ENCODE results near the gene EEFSEC. TPM values are rescaled to one million over a fixed set of nuclear protein-coding genes. Genes with fewer than 3 reads are reported as not detected.

The EEFSEC gene
- total RNA-seq, 4 donors from 2014 or later: 11.7 to 23.0 (median 14.9) TPM

DNA sequence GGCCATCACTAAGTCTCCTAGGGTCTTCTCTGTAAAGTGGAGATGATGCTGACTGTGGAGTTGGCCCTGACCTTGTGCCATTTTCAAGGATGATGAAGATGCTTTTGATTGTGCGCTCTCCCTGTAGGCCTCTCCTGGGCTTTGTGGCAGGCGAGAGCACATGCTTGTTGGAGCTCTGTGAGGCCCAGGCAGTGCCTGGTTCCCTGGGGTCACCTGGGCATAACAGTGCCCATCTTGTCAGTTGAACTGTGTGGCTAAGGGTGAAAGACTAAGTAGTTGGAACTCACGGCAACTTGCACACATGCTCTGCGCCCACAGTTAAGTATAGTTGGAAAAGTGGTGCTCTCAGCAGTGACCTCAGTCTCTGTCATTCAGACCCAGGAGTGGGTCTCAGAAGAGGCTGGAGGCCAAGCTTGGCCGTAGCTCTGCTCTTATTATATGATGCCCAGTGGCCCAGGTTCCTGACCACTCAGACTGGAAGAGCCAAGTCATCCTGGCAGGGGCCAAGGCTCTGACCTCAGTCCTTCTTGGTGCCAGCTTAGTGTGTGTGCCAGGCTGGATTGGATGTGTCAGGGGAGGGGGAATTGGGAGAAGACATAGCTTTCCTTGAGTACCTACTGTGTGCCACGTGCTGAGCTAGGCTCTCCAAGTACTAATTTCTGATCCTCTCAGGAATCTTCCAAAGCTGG, 154.6 kb downstream of the EEFSEC start:
- no peak for DNase-seq (ENCODE audit: low spot score)
- no peak for ATAC-seq (ENCODE audit: low FRiP score)

DNA sequence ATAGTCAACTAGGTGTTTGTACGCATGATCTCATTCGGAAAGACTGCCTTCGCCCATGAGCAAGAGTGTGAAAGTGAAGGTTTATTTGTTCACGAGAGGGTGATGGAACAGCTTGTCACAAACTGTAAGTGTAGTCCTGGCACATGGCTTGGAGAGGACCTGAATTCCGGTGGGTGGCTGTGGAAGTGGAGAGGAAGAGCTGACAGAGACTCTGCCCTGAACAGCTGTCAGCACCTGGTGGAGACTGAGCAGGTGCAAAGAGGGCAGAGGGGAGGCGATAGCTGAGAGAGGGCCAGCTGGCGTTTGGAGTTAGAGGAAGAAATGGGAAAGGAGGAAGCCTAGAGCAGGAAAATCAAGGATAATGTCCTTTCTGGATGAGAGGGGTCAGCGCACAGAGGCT, 155.7 kb downstream of the EEFSEC start:
- ATAC-seq (ENCODE audit: low FRiP score) (no peak), DNase-seq (ENCODE audit: low spot score) (no peak)
- TF ChIP-seq, protein P1, sequence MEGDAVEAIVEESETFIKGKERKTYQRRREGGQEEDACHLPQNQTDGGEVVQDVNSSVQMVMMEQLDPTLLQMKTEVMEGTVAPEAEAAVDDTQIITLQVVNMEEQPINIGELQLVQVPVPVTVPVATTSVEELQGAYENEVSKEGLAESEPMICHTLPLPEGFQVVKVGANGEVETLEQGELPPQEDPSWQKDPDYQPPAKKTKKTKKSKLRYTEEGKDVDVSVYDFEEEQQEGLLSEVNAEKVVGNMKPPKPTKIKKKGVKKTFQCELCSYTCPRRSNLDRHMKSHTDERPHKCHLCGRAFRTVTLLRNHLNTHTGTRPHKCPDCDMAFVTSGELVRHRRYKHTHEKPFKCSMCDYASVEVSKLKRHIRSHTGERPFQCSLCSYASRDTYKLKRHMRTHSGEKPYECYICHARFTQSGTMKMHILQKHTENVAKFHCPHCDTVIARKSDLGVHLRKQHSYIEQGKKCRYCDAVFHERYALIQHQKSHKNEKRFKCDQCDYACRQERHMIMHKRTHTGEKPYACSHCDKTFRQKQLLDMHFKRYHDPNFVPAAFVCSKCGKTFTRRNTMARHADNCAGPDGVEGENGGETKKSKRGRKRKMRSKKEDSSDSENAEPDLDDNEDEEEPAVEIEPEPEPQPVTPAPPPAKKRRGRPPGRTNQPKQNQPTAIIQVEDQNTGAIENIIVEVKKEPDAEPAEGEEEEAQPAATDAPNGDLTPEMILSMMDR (IDR thresholded peaks at IDR 0.05): no peak

More for the DNA sequence above, 154.6 kb downstream of the EEFSEC start:
- TF ChIP-seq, protein P1 (IDR thresholded peaks at IDR 0.05): no peak

DNA sequence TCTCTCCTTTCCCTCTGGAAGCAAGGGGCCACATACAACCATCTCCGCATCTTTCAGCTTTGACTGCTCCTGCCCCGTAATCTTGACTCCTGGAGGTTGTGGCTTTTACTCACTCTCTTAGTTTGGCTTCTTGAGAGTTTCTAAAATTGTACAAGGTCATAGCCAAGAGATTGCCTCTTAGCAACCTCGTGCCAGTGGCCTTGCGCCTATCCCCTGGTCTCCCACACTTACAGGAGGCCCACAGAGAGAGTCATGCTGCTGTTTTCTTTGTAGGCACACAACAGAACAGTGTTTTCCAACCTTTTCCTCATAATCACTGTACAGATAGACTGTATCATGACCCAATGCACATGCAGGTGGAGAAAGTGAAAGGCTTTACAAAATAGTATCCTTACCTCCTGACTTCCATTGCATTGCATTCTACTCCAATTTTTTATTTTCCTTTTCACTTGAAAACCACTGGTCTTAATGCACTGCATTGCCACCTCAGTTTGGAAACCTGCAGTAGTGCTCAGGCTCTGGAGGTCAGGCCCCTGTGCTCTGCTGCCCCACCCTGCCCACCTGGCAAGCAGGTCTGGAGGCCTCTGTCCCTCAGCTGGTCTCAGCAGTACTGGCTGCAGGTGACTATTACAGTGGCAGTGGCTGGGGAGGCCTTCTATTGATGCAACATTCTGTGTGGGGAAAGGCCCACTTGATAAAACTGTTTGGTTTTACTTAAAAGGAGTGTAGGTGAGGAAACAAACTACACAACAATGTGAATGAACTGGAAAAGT, 157.2 kb downstream of the EEFSEC start:
- no peak for DNase-seq (ENCODE audit: low spot score)
- no peak for ATAC-seq (ENCODE audit: low FRiP score)
- TF ChIP-seq, protein P1 (IDR thresholded peaks at IDR 0.05): no peak

DNA sequence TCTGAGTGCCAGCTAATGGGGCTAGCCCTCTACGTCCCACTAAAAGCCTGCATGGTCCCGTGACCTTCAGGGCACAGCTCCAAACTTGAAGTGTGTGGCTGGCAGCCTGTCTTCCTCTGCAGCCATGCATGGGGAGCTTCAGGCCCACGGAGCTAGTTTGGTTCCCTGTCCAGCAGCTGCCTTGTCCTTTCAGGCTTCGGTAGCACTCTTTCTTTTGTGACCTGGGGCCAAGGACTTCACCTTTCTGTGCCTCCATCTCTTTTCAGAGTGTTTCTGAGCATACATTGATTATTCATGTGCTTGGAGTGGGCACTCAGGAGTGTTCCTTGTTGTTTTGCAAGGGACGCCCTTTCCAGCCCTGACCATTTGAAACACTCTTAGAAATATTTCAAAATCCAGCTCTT, 158.2 kb downstream of the EEFSEC start:
- ATAC-seq (ENCODE audit: low FRiP score) (no peak), DNase-seq (ENCODE audit: low spot score) (no peak)
- TF ChIP-seq, protein P1 (IDR thresholded peaks at IDR 0.05): no peak

DNA sequence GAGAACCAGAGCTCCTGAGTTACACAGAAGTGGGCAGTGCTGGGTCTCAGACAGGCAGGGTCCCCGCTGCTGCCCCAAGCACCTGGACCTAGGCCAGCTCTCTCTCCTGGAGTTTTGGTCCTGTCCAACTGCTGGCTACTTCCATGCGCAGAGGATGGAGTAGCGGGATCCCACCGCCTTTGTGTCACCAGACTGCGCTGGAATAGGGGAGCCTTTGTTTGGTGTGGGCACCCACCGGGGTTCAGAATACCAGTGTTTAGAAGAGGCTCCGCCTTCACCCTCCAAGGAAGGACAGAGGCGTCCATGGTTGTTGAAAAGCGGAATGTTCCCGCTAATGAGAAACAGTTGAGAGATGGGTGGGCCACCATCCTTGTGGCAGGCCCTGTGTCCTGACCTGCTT, 159.0 kb downstream of the EEFSEC start:
- ATAC-seq (ENCODE audit: low FRiP score): no peak
- no peak for DNase-seq (ENCODE audit: low spot score)
- TF ChIP-seq, protein P1 (IDR thresholded peaks at IDR 0.05): no peak

DNA sequence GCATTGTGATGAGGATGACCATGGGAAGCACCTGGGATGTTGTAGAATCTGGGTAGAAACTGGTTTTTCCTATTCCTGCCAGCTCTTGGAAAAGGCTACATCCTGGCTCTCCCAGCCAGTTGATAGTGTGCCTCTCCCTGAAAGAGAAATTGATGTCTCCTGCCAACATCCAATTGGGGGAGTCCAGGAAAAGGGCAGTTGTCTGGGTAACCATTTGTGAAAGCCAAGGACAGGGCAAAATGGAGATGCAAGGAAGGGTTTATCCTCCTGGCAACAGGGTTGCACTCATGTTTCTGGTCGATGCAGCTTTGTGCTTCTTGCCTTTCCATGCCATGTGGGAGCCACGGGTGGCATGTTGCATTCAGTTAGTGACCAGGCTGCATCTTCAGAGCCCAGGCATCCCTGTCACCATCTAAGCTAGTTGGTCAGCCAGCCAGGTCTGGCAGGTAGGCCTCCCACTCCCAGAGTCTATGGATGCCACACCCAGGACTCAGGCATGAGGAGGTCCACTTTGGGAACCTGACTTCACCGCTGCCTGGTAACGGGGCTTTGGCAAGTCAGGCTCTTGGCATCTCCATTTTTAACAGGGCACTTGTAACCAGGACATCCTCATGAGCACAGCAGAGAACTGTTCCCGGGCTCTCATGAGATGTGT, 159.9 kb downstream of the EEFSEC start:
- TF ChIP-seq, protein P1 (IDR thresholded peaks at IDR 0.05): no peak
- ATAC-seq (ENCODE audit: low FRiP score) (no peak), DNase-seq (ENCODE audit: low spot score) (no peak)
